Esophagus squamous epithelium (tissue), 5 donors: ENCODE measurements around the gene AHSP. TPM values are rescaled to one million over a fixed set of nuclear protein-coding genes. Genes with fewer than 3 reads are reported as not detected.

Source experiments
- DNase-seq: peaks from one replicate; lab custom pipeline; 2025; lab: John Stamatoyannopoulos, UW
- H3K27ac ChIP-seq, 4 donors: fragments of 200-600 bp; sonication (generic); one replicate each; pipeline ENCODE4 v1.5.1; 2016 to 2019; ENCODE audit warnings: mild to moderate bottlenecking in 1 of 4
- H3K27me3 ChIP-seq, 4 donors: fragments of 200-600 bp; sonication (generic); 1 replicate in 3 of 4; 2 replicates in 1 of 4; pipeline versions ENCODE4 v1.5.1 to v1.6.0; 2017 to 2021; ENCODE audit warnings: antibody characterized with exemption in 1 of 4
- H3K36me3 ChIP-seq, 3 donors: fragments of 200-600 bp; sonication (generic); one replicate each; pipeline ENCODE4 v1.5.1; 2016 to 2019
- H3K4me1 ChIP-seq, 3 donors: fragments of 200-600 bp; sonication (generic); one replicate each; pipeline ENCODE4 v1.5.1; 2017 to 2019
- H3K4me3 ChIP-seq, 4 donors: fragments of 200-600 bp; sonication (generic); 1 replicate in 3 of 4; 2 replicates in 1 of 4; pipeline ENCODE4 v1.5.1; 2016 to 2019; ENCODE audit warnings: mild to moderate bottlenecking in 2 of 4, moderate library complexity in 1 of 4
- H3K9me3 ChIP-seq, 3 donors: fragments of 200-600 bp; sonication (generic); one replicate each; pipeline ENCODE4 v1.5.1; 2016 to 2019
- POLR2A ChIP-seq, 4 donors: fragments of 450-650 bp; IDR thresholded peaks; one replicate each; pipeline ENCODE4 v1.6.1; 2017; ENCODE audit warnings: antibody characterized with exemption in 4 of 4, mild to moderate bottlenecking in 4 of 4, moderate library complexity in 3 of 4
- WGBS, 2 donors: methylation state at CpG; one replicate each; pipeline ENCODE4 v1.1.5; 2018; 5-methylcytosine and 5-hydroxymethylcytosine counted together
- intact Hi-C: fragments of 100-400 bp; cut with DNase I; formaldehyde crosslinking; loops from one replicate; pipeline ENCODE4 v1.15.0; 2022
- total RNA-seq, 4 donors: library from RNA; depleted of rRNA; stranded (reverse); fragments of >200 nt; gene quantifications; one replicate each; pipeline ENCODE4 v1.1.0, GENCODE V29; 2016
- TF ChIP-seq, protein P1 (sequence below), 6 experiments: fragments of 450-650 bp in 4 of 6; fragments of 200-600 bp in 2 of 6; sonication (generic) in 2 of 6; IDR thresholded peaks; one replicate each; pipeline ENCODE4 v1.5.1; 2016 to 2019; ENCODE audit warnings: antibody characterized with exemption in 6 of 6, mild to moderate bottlenecking in 4 of 6, moderate library complexity in 4 of 6
- donor health status: DM: yes; HTN: yes; CAD: no.

AHSP gene
- total RNA-seq, 4 donors from 2014 or later: not detected

DNA sequence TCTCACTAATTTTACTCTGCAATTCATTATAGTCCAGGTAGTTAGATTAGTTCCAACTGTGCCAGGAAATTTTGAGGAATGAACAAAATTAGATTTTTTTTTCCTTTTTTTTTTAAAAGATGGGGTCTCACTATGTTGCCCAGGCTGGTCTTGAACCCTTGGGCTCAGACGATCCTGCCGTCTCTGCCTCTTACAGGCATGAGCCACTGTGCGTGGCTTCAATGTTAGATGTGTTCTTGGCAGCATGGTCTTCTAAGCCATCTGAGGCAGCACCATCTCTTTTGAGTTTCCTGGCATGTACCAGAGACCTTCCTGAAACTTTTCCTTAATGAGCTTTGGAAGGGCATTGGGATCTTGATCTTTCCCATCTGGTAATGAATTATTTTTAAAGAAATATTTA, 2.6 kb upstream of the AHSP start:
- 79 to 97% methylated on average over 3 of the region's 3 CpGs for WGBS, 2 donors
- H3K4me1 ChIP-seq: peaks cover 0 to 18% (median 3%) of the 10 kb centered on the region in 3 donors

DNA sequence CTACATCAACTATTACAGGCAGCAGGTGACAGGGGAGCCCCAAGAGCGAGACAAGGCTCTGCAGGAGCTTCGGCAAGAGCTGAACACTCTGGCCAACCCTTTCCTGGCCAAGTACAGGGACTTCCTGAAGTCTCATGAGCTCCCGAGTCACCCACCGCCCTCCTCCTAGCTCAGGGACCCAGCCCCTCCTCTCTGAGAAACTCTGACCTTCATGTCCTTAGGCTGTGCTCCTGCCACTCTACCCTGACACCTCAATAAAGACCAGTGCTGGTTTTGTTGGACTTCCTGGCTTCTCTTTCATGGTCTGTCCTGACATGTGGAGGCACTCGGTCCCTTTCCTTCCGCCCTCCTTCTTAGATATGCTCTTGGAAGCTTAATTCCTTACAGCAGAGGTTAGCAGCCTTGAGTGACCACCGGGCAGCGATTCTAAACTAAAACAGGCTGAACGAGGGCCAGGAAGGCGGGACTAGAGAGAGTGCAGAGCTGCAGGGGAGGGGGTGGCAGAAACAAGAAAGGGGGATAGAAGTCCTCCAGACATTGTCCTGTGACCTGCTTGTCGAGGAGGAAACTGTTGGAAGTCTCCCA, 915 bp downstream of the AHSP start:
- H3K36me3 ChIP-seq: no peaks in the 10 kb centered on the region
- H3K4me1 ChIP-seq: peaks cover 0 to 19% (median 3%) of the 10 kb centered on the region in 3 donors
- DNase-seq: no peak
- 37 to 44% methylated on average over 7 to 10 of the region's 11 CpGs for WGBS, 2 donors
- intact Hi-C loops: no loop called here
- no peak overlapping the region for H3K27ac ChIP-seq
- H3K27me3 ChIP-seq: peaks cover 0 to 66% (median 0%) of the 10 kb centered on the region in 4 donors
- peak overlapping the region in 3 of 4 donors; percentile 32 to 64 (median 47) for H3K4me3 ChIP-seq
- TF ChIP-seq, protein P1, sequence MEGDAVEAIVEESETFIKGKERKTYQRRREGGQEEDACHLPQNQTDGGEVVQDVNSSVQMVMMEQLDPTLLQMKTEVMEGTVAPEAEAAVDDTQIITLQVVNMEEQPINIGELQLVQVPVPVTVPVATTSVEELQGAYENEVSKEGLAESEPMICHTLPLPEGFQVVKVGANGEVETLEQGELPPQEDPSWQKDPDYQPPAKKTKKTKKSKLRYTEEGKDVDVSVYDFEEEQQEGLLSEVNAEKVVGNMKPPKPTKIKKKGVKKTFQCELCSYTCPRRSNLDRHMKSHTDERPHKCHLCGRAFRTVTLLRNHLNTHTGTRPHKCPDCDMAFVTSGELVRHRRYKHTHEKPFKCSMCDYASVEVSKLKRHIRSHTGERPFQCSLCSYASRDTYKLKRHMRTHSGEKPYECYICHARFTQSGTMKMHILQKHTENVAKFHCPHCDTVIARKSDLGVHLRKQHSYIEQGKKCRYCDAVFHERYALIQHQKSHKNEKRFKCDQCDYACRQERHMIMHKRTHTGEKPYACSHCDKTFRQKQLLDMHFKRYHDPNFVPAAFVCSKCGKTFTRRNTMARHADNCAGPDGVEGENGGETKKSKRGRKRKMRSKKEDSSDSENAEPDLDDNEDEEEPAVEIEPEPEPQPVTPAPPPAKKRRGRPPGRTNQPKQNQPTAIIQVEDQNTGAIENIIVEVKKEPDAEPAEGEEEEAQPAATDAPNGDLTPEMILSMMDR (IDR thresholded peaks at IDR 0.05): no peak
- no peak for TF ChIP-seq POLR2A (IDR thresholded peaks at IDR 0.05)
- H3K9me3 ChIP-seq: no peaks in the 10 kb centered on the region

More for the DNA sequence above, 2.6 kb upstream of the AHSP start:
- DNase-seq: no peak
- no peak for TF ChIP-seq POLR2A (IDR thresholded peaks at IDR 0.05)
- TF ChIP-seq, protein P1 (IDR thresholded peaks at IDR 0.05): no peak
- Histone ChIP-seq H3K9me3 (no peaks in the 10 kb centered on the region), H3K4me3 (no peak overlapping the region), H3K36me3 (no peaks in the 10 kb centered on the region), H3K27ac (no peak overlapping the region), H3K27me3 (peaks cover 0 to 37% (median 0%) of the 10 kb centered on the region in 4 donors)
- intact Hi-C loops: no loop called here

DNA sequence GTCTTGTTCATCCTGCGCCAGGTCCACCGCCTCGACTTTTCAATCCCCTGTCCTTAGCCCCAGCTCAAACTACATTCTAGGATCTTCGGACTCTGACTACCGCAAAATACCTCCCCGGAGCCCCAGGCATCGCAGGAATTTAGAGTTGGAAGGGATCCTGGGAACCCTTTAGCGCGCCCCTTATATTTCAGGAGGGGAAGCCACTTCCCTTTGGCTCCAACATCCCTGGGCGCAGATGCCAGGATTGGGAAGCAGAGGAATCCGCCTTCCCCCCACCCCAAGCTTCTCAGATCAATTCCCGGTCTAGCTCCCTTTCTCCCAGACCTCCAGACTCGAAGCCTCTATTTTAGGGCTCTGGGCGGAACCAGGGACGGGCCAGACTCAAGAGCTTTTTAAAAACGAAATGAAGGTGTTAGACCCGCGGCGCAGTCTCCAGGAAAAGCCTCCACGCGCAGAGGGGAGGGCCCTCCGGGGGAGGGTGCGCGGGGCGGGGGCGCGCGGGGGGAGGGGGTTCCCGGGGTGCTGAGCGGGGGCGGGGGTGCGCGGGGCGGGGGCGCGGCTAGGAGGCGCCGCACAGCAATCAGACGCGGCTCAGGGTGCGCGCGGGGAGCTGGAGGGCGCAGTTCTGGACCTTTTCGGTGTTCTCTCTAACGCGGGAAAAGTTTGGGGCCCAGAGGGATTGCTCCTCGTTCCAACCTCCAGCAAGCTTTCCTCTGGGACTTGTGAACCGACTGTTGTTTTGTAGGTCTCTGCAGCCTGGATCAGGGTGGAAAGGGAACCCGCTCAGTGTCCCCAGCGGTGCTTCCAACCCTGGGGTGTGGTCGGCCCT, 1.6 kb downstream of the AHSP start:
- intact Hi-C loops: no loop called here
- no peak for DNase-seq
- no peak for TF ChIP-seq POLR2A (IDR thresholded peaks at IDR 0.05)
- TF ChIP-seq, protein P1 (IDR thresholded peaks at IDR 0.05): no peak
- no peak overlapping the region for H3K27ac ChIP-seq
- H3K27me3 ChIP-seq: peaks cover 0 to 68% (median 0%) of the 10 kb centered on the region in 4 donors
- 5 to 28% methylated on average over 6 to 29 of the region's 52 CpGs for WGBS, 2 donors
- H3K36me3 ChIP-seq: no peaks in the 10 kb centered on the region
- H3K4me3 ChIP-seq: peak overlapping the region; percentile 14 to 64 (median 40)
- no peaks in the 10 kb centered on the region for H3K9me3 ChIP-seq
- peaks cover 0 to 19% (median 3%) of the 10 kb centered on the region in 3 donors for H3K4me1 ChIP-seq

DNA sequence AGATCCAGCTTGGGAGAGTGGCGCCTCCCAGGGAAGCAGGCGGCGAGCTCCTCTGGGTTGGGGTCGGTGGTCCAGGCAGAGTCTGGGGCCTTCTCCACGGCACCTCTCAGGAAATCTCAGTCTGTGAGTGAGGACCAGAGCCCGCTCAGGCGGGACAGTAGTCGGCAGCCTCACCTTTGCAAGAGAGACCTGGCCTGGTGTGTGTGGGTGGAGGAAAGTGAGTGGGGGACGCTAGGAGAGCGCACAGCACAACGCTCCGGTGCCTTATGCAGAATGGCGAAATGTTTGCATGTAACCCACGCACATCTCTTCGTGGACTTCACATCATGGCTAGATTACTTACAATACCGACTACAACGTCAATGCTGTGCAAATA, 2.2 kb downstream of the AHSP start:
- Histone ChIP-seq H3K27me3 (peaks cover 0 to 69% (median 0%) of the 10 kb centered on the region in 4 donors), H3K36me3 (no peaks in the 10 kb centered on the region), H3K4me1 (peaks cover 0 to 19% (median 3%) of the 10 kb centered on the region in 3 donors), H3K27ac (no peak overlapping the region), H3K4me3 (peak overlapping the region; percentile 14 to 64 (median 40)), H3K9me3 (no peaks in the 10 kb centered on the region)
- WGBS, 2 donors: 20 to 34% methylated on average over 8 to 9 of the region's 17 CpGs
- intact Hi-C loops: no loop called here
- TF ChIP-seq, protein P1 (IDR thresholded peaks at IDR 0.05): no peak
- no peak for DNase-seq

- Histone ChIP-seq H3K4me3 (no peak overlapping the region), H3K27ac (no peak overlapping the region), H3K9me3 (no peaks in the 10 kb centered on the region), H3K36me3 (no peaks in the 10 kb centered on the region), H3K27me3 (peaks cover 0 to 69% (median 0%) of the 10 kb centered on the region in 4 donors), H3K4me1 (peaks cover 0 to 19% (median 3%) of the 10 kb centered on the region in 3 donors)
- WGBS, 2 donors: 59 to 62% methylated on average over 5 of the region's 5 CpGs
- no peak for TF ChIP-seq POLR2A (IDR thresholded peaks at IDR 0.05)
- TF ChIP-seq, protein P1 (IDR thresholded peaks at IDR 0.05): no peak
- no peak for DNase-seq
- intact Hi-C loops: no loop called here
These were observed 2.7 kb downstream of the AHSP start for GRCh38 chr16:31530405-31530804.
